Measurements from ENCODE around the gene OPRM1.
"Not testable (repeated sequence)": the region's sequence is repeated elsewhere in the genome, so short reads cannot be mapped to it uniquely, and the experiment has no call there.

Gene OPRM1

DNA sequence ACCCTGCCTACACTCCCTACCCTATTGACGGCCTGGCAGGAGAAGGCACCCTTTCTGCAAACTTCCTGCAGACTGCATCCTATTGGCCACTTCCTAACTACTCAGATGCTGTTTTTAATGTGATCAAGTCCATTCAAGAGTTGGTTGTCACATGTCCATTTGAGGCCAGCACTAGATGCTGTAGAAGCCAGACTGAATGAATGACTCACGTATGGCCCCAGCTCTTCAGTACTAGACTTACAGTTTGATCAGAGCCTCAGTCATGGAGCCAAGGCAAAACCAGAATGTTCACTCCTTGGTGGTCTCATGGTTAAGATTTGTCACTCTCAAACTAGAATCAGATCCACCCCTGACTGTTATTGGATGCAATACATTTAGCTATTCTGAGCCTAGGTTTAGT lies 101.7 kb downstream of the OPRM1 start:
- no peak for DNase-seq (ENCODE audit: low spot score)

DNA sequence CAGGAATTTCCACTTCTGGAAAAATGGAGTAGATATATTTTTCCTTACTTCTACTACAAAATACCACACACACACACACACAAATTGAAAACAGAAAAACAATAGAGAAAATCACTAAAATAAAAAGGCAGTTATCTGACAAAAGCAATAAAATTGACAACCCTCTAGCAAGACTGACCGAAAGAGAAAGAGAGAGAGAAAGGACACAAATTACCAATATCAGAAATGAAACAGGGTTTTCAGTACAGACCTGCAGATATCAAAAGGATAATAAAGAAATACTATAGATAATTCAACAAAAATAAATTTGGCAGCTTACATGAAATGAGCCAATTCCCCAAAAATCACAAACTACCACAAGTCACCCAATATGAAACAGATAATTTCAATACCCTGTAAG lies 104.7 kb downstream of the OPRM1 start:
- DNase-seq (ENCODE audit: low spot score): no peak

- peak; percentile 67 for DNase-seq (ENCODE audit: low spot score)
These were observed 115.4 kb downstream of the OPRM1 start for GRCh38 chr6:154154389-154154967.

- peak; percentile 65 for DNase-seq (ENCODE audit: low spot score)
These were observed 117.3 kb downstream of the OPRM1 start for GRCh38 chr6:154156135-154156896.

GRCh38 chr6:154157082-154157481 lies 118.0 kb downstream of the OPRM1 start:
- DNase-seq (ENCODE audit: low spot score): peak; percentile 33

- no peak for DNase-seq (ENCODE audit: low spot score)
These were observed 118.7 kb downstream of the OPRM1 start for GRCh38 chr6:154157706-154158105.

GRCh38 chr6:154159126-154159525 lies 120.1 kb downstream of the OPRM1 start:
- DNase-seq (ENCODE audit: low spot score): no peak

- no peak for DNase-seq (ENCODE audit: low spot score)
These were observed 122.6 kb downstream of the OPRM1 start for GRCh38 chr6:154161689-154162088.

- DNase-seq (ENCODE audit: low spot score): no peak
These were observed 125.4 kb downstream of the OPRM1 start for GRCh38 chr6:154164397-154164796.

DNA sequence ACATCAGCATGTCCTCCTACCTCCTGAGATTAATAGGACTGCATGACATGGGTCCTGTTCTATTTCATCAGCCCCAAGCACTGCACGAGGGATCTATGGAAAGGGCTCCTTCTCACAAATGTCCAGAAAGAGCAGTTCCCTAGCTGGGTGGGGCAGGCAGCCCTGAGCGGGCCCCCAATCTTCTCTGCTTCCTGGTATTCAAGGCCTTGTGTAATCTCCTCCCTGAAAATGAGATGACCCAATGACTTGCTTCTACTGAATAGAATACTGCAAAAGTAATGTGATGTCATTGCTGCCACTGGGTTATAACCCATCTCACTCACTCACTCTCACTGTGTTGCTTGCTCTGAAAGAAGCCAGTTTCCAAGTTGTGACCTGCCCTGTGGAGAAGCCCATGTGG lies 126.4 kb downstream of the OPRM1 start:
- no peak for DNase-seq (ENCODE audit: low spot score)

- no peak for DNase-seq (ENCODE audit: low spot score)
These were observed 127.1 kb downstream of the OPRM1 start for GRCh38 chr6:154166140-154166539.

DNA sequence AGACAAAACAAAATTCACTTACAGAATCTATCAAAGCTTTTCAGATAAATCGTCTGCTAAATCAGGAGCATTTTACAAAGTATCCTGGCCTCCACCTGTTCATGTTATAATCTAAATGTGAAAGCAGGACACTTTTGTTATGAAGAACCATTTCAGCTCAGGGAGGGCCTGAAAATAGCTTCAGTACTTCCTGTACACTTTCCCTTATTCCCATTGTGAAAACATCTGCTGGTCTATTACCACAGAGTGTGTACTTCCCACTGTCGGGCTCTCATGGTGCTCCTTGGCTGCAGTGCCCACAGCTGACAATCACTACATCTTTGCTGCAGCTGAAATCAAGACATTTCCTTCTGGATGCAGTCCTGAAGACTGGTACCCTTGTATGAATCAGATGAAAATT lies 128.1 kb downstream of the OPRM1 start:
- no peak for DNase-seq (ENCODE audit: low spot score)

DNA sequence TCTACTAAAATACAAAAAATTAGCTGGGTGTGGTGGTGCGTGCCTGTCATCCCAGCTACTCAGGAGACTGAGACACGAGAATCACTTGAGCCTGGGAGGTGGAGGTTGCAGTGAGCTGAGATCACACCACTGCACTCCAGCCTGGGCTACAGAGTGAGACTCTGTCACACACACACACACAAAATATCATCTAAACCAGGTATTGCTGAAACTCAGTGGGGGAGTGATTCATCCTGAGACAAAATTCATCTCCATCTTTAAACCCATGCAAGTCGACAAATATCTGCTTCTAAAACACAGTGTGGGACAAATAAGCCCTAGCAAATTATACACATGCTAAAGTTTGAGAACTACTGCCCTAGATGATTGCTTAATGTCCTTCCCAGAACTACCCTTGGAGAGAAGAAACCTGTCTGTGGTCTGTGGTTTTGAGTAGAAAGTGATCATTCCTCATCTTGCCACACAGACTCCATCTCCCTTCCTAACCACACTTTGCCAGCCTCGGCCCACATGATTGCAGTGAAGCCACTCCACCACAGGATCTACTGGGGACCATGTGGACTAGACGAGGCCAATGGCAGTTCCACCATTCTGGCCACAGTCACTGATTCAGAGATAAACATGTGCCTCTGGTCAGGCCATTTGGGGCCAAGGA lies 130.3 kb downstream of the OPRM1 start:
- no peak for DNase-seq (ENCODE audit: low spot score)

- no peak for DNase-seq (ENCODE audit: low spot score)
These were observed 131.1 kb downstream of the OPRM1 start for GRCh38 chr6:154170106-154170505.

- DNase-seq (ENCODE audit: low spot score): not testable (repeated sequence)
These were observed 133.4 kb downstream of the OPRM1 start for GRCh38 chr6:154172393-154172792.

GRCh38 chr6:154179434-154179833 lies 140.4 kb downstream of the OPRM1 start:
- no peak for DNase-seq (ENCODE audit: low spot score)

GRCh38 chr6:154187203-154187602 lies 148.2 kb downstream of the OPRM1 start:
- no peak for DNase-seq (ENCODE audit: low spot score)

- no peak for DNase-seq (ENCODE audit: low spot score)
These were observed 148.7 kb downstream of the OPRM1 start for GRCh38 chr6:154187714-154188113.

- no peak for DNase-seq (ENCODE audit: low spot score)
These were observed 157.4 kb downstream of the OPRM1 start for GRCh38 chr6:154196333-154196885.

- DNase-seq (ENCODE audit: low spot score): no peak
These were observed 158.3 kb downstream of the OPRM1 start for GRCh38 chr6:154197196-154197860.

DNA sequence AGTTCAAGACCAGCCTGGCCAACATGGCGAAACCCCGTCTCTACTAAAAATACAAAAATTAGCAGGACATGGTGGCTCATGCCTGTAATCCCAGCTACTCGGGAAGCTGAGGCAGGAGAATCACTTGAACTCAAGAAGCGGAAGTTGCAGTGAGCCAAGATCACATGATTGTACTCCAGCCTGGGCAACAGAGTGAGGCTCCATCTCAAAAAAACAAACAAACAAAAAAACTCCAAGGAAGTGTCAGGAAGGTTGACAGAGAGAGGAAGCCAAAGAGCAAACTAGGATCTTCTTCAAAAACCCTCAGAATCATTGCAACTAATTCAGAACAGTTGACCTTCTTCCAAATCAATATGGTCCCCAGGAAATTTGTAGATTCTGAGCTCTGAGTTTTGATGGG lies 162.6 kb downstream of the OPRM1 start:
- DNase-seq (ENCODE audit: low spot score): not testable (repeated sequence)

GRCh38 chr6:154202339-154202738 lies 163.3 kb downstream of the OPRM1 start:
- no peak for DNase-seq (ENCODE audit: low spot score)
